ENCODE measurements around the gene MRPS18A.
"Not testable (repeated sequence)": the region's sequence is repeated elsewhere in the genome, so short reads cannot be mapped to it uniquely, and the experiment has no call there.

The MRPS18A gene

GRCh38 chr6:43669050-43669921 is 18.3 kb downstream of the MRPS18A start:
- DNase-seq, result no peak

GRCh38 chr6:43668151-43669028 is 19.2 kb downstream of the MRPS18A start:
- DNase-seq, result peak; percentile 18

DNA sequence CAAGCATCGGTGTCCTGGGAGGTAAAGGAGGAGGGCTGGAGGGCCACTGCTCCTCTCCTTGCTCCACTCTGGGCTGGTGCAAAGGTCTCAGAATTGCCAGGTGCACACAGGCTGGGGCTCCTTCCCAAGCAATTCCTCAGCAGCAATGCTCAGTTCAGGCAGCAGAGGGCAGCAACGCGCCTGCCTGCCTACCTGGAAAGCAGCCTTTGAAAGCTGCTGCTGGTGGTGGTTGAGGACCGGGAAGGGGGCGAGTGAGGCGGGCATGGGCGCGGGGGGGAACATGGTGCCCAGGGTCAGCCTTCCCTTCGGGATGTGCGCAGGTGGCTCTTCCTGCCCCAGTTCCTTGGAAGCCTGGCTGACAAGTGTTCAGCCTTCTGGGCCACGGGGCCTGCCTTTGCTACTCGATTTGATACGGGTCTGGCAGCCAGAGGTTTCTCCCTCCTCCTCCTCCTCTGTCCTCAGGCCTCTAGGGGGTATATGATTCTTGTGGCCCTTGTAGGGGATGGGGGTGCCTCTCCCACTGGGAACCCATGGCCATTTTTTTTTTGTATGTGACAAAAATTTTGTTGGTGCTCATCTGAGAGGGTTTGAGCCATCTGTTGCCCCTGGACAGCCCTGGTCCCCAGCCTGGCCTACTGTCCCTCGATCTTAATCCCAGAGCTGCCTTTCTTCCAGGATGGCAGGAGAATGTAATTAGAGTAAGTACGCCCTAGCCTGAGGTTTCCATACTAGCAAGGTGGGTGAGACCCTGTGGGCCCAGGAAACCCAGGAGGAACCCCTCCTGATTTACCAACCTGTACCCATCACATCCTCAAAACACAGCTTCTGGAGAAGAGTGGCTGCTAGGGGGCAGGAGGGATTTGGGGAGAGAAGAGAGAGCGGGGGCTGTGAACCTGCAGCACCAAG is 20.1 kb downstream of the MRPS18A start:
- DNase-seq, result peak; percentile 61

GRCh38 chr6:43666196-43666920 is 21.2 kb downstream of the MRPS18A start:
- no peak for DNase-seq

- DNase-seq, result no peak
These were observed 22.2 kb downstream of the MRPS18A start for GRCh38 chr6:43665376-43665775.

DNA sequence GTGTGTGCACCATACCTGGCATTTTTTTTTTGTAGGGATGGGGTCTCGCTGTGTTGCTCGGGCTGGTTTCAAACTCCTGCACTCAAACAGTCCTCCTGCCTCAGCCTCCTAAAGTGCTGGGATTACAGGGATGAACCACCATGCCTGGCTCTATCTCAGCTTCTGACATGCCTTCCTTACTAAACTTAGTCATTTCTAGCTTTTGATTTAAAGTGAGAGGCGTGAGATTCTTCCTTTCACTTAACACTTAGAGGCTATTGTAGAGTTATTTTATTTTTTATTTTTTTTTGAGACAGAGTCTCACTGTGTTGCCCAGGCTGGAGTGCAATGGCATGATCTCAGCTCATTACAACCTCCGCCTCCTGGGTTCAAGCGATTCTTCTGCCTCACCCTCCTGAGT is 24.6 kb downstream of the MRPS18A start:
- DNase-seq, result not testable (repeated sequence)

GRCh38 chr6:43658161-43658560 is 29.4 kb downstream of the MRPS18A start:
- DNase-seq, result no peak

DNA sequence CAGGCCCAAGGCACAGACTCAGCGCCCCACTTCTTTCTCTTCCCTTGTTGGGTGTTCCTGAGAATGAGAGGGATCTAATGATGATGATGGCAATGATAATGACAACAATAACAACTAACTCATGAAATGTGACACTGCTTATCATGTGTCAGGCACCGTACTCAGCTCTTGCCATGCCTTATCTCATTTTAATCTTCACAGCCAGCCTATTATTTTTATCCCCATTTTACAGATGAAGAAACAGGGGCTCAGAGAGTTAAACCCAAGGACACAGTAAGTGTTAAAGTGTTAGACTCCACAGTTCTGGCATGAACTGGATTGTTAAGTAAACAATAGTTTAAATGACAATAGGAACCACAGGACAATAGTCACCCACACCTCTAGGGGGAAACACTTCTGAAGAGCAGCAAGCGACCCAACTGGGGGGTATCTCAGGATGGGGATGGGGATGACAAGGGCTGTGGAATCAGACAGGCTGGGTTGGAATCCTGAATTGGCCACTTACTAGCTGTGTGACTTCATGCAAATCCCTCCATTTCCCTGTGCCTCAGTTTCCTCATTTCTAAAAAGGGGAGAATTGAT is 30.3 kb downstream of the MRPS18A start:
- DNase-seq, result no peak

GRCh38 chr6:43652822-43653221 is 34.8 kb downstream of the MRPS18A start:
- not testable (repeated sequence) for DNase-seq

DNA sequence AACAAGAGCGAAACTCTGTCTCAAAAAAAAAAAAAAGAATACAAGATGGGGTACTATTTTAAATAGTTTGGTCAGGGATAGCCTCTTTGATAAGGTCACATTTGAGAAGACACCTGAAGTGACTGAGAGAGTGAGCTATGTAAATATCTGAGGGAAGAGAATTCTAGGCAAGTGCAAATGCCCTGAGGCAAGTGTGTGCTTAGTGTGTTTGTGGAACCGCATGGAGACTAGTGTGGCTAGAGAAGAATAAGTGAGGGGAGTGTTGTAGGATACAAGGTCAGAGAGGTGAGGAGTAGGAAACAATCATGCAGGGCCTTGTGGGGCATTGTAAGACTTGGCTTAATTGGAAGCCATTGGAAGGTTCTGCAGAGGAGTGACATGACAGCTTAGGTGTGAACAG is 39.3 kb downstream of the MRPS18A start:
- DNase-seq, result no peak

GRCh38 chr6:43647613-43648012 is 40.0 kb downstream of the MRPS18A start:
- no peak for DNase-seq

DNA sequence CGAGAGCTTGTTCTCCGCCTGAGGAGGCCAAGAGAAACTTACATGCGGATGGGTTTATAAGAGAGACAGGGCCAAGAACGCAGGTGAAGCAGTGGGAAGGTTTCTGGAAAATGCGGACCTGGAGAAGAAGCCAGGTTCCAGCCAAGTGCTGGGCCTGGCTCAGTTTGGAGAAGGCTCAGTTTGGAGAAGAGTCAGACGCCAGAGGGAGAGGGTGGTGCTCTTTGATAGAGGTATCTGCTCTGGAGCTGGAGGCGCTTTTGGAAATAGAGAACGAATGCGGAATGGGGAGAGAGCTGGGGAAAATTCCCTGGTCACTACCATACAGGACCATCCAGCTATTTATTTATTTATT is 42.0 kb downstream of the MRPS18A start:
- no peak for DNase-seq

GRCh38 chr6:43644940-43645612 is 42.5 kb downstream of the MRPS18A start, which contains the start of gene RSPH9:
Gene RSPH9 (plus strand): TSS chr6:43645036. CDS start chr6:43645099, 63 bp downstream.
- DNase-seq, result no peak

DNA sequence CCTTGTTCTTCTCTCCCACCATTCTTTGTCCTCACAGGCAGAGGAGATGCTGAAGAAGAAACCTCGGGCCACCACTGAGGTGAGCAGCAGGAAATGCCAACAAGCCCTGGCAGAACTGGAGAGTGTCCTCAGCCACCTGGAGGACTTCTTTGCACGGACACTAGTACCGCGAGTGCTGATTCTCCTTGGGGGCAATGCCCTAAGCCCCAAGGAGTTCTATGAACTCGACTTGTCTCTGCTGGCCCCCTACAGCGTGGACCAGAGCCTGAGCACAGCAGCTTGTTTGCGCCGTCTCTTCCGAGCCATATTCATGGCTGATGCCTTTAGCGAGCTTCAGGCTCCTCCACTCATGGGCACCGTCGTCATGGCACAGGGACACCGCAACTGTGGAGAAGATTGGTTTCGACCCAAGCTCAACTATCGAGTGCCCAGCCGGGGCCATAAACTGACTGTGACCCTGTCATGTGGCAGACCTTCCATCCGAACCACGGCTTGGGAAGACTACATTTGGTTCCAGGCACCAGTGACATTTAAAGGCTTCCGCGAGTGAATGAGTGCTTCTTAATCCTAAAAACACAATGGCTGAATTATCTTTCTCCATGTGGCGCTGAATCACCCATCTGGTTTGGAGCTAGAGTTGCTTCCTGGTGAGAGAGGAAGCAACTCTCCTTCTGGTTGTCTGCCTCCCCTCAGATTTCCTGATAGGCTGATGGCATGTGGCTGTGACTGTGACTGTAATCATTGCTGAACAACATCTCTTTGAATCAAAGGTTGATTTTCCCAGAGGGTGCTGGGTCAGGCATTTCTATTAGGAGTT is 47.4 kb downstream of the MRPS18A start:
- DNase-seq, result no peak

- DNase-seq, result no peak
These were observed 51.3 kb downstream of the MRPS18A start for GRCh38 chr6:43636308-43636659.

DNA sequence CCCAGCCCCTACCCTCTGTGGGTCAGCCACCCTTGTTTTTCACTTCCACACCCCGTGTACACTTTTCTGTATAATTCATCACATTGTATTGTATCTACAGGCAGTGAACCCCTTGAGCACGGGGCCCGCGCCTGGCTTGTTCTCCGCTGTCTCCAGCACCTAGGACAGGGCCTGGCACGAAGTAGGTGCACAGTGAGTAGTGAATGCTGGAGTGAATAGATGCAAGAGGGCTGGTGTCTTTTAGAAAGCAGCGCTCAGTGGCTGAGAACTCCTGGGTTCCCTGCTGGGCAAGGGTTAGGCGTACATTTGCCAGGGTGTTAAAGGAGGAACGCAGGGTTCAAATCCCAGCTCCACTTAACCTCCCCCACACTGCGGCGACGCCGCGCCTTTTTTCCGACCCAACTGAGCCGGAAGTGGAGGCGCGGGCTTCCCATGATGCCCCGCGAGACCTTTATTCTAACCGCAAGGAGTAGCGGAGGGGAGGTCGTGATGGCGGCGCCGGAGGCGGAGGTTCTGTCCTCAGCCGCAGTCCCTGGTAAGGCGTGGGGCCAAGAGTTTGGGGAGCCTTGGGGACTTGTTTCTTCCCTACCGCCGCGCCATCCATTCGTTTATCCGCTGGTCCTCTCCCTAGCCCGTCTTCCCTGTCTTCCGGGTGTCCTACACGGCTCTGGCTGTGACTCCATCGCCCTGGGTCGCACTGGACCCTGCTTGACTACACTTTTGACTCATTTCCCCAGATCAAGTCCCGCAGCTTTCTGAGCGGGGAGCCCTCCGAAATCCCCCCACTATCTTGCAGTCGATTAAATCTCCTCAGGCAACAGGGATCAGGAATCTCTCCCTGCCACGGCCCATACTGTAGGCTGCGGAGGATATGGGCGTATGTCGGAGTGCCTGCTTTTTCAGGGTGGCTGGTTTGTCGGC is 51.9 kb downstream of the MRPS18A start, which contains the start of gene MAD2L1BP:
TSS of gene MAD2L1BP (plus strand) at position 454 of the 921 bp plus-strand sequence. CDS start at position 490, 36 bp downstream.
- DNase-seq, result peak; percentile 79

DNA sequence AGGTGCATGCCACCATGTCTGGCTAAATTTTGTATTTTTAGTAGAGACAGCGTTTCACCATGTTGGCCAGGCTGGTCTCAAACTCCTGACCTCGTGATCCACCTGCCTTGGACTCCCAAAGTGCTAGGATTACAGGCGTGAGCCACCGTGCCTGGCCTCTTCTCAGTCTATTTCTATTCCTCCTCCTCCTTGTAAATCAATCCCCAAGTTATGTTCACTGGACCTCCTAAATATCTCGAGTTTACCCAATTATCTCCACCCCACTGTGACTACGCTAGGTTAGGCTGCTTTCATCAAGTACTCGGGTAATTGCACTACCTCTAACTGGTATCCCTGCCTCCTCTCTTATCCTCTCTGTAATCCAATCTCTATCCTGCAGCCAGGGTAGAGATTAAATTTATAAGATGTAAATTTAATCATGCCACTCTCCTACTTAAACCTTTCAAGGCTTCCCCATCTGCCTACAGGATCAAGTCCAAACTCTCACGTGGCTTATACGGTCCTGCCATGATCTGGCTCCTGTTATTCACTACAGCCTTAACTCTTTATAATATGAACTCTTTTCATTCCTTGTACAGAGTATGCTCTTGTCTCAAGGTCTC is 52.8 kb downstream of the MRPS18A start:
- no peak for DNase-seq

DNA sequence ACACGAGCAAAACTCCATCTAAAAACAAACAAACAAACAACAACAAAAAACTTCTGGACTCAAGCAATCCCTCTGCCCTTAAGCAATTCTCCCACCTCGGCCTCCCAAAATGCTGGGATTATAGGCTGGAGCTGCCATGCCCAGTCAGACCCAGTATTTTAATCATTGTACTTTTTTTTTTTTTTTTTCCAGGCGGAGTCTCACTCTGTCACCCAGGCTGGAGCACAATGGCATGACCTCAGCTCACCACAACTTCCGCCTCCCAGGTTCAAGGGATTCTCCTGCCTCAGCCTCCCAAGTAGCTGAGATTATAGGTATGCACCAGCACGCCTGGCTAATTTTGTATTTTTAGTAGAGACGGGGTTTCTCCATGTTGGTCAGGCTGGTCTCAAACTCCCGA is 54.6 kb downstream of the MRPS18A start:
- DNase-seq, result not testable (repeated sequence)
